Muscle layer of colon (tissue), 2 donors: ENCODE results near the gene PRICKLE3.

ENCODE experiments used
- H3K27ac ChIP-seq: one replicate; pipeline ENCODE4 v1.7.0; 2013; ENCODE audit warnings: low read depth, mild to moderate bottlenecking, low read length, moderate library complexity
- H3K27me3 ChIP-seq, 2 donors: one replicate each; pipeline ENCODE4 v1.7.0; 2013; ENCODE audit warnings: low read length in 2 of 2, mild to moderate bottlenecking in 2 of 2; ENCODE audit not compliant: insufficient read depth in 2 of 2, control insufficient read depth in 1 of 2
- H3K36me3 ChIP-seq: one replicate; pipeline ENCODE4 v1.7.0; 2013; ENCODE audit warnings: mild to moderate bottlenecking, low read length; ENCODE audit not compliant: insufficient read depth
- H3K4me1 ChIP-seq: one replicate; pipeline ENCODE4 v1.7.0; 2013; ENCODE audit warnings: mild to moderate bottlenecking, low read length; ENCODE audit not compliant: insufficient read depth
- H3K4me3 ChIP-seq, 2 donors: one replicate each; pipeline ENCODE4 v1.7.0; 2013; ENCODE audit warnings: low read length in 2 of 2, low read depth in 1 of 2, mild to moderate bottlenecking in 1 of 2, moderate library complexity in 1 of 2
- H3K9ac ChIP-seq: one replicate; pipeline ENCODE4 v1.7.0; 2013; ENCODE audit warnings: low read length
- H3K9me3 ChIP-seq: one replicate; pipeline ENCODE4 v1.7.0; 2013; ENCODE audit warnings: mild to moderate bottlenecking, low read length
- donor health status: abdominal sarcoma.
- donor health status: Adenocarcinoma of cecum.

Gene PRICKLE3

GRCh38 chrX:49165901-49166881 lies 20.0 kb downstream of the PRICKLE3 start:
- peaks cover 14% of the 10 kb centered on the region for H3K4me1 ChIP-seq
- H3K9me3 ChIP-seq, result no peaks in the 10 kb centered on the region
- H3K4me3 ChIP-seq, result peak overlapping the region; percentile 1 to 71
- no peaks in the 10 kb centered on the region for H3K27me3 ChIP-seq
- peak overlapping the region; percentile 27 for H3K9ac ChIP-seq
- no peaks in the 10 kb centered on the region for H3K36me3 ChIP-seq
- peak overlapping the region; percentile 65 for H3K27ac ChIP-seq

- no peak overlapping the region for H3K4me3 ChIP-seq
- peak overlapping the region; percentile 65 for H3K27ac ChIP-seq
- no peaks in the 10 kb centered on the region for H3K36me3 ChIP-seq
- no peaks in the 10 kb centered on the region for H3K27me3 ChIP-seq
- peak overlapping the region; percentile 21 for H3K9ac ChIP-seq
- H3K9me3 ChIP-seq, result no peaks in the 10 kb centered on the region
- peaks cover 14% of the 10 kb centered on the region for H3K4me1 ChIP-seq
These were observed 21.4 kb downstream of the PRICKLE3 start for GRCh38 chrX:49164589-49165360.

GRCh38 chrX:49163555-49164419 lies 22.4 kb downstream of the PRICKLE3 start:
- Histone ChIP-seq H3K27me3 (no peaks in the 10 kb centered on the region), H3K4me1 (peaks cover 14% of the 10 kb centered on the region), H3K4me3 (peak overlapping the region; percentile 32 to 38), H3K9me3 (no peaks in the 10 kb centered on the region), H3K36me3 (no peaks in the 10 kb centered on the region), H3K27ac (peak overlapping the region; percentile 88), H3K9ac (no peak overlapping the region)

- Histone ChIP-seq H3K9ac (no peak within 1 kb of the TSS), H3K4me3 (peak within 1 kb of the TSS; percentile 27 to 38), H3K27ac (peak within 1 kb of the TSS; percentile 58), H3K27me3 (no peaks in the 10 kb centered on the region), H3K36me3 (no peaks in the 10 kb centered on the region), H3K9me3 (no peaks in the 10 kb centered on the region), H3K4me1 (peaks cover 14% of the 10 kb centered on the region)
These were observed 23.6 kb downstream of the PRICKLE3 start, which contains the start of gene MAGIX for GRCh38 chrX:49162620-49163019. MAGIX (plus strand) TSS chrX:49162758; CDS start chrX:49162890, 132 bp downstream.

- H3K36me3 ChIP-seq, result no peaks in the 10 kb centered on the region
- H3K4me1 ChIP-seq, result peaks cover 14% of the 10 kb centered on the region
- H3K27me3 ChIP-seq, result no peaks in the 10 kb centered on the region
- H3K4me3 ChIP-seq, result no peak overlapping the region
- H3K9me3 ChIP-seq, result no peaks in the 10 kb centered on the region
- no peak overlapping the region for H3K9ac ChIP-seq
- no peak overlapping the region for H3K27ac ChIP-seq
These were observed 24.5 kb downstream of the PRICKLE3 start for GRCh38 chrX:49161632-49162031.

GRCh38 chrX:49160908-49161307 lies 25.3 kb downstream of the PRICKLE3 start:
- H3K36me3 ChIP-seq, result no peaks in the 10 kb centered on the region
- no peaks in the 10 kb centered on the region for H3K27me3 ChIP-seq
- H3K9me3 ChIP-seq, result no peaks in the 10 kb centered on the region
- no peak overlapping the region for H3K27ac ChIP-seq
- no peak overlapping the region for H3K4me3 ChIP-seq
- peaks cover 14% of the 10 kb centered on the region for H3K4me1 ChIP-seq
- no peak overlapping the region for H3K9ac ChIP-seq

- Histone ChIP-seq H3K9ac (no peak overlapping the region), H3K4me3 (no peak overlapping the region), H3K27ac (no peak overlapping the region), H3K4me1 (no peaks in the 10 kb centered on the region), H3K27me3 (no peaks in the 10 kb centered on the region), H3K9me3 (no peaks in the 10 kb centered on the region), H3K36me3 (no peaks in the 10 kb centered on the region)
These were observed 29.0 kb downstream of the PRICKLE3 start for GRCh38 chrX:49157194-49157593.

- Histone ChIP-seq H3K36me3 (no peaks in the 10 kb centered on the region), H3K9ac (no peak overlapping the region), H3K4me3 (peak overlapping the region; percentile 11 to 53), H3K9me3 (no peaks in the 10 kb centered on the region), H3K27ac (peak overlapping the region; percentile 74), H3K27me3 (no peaks in the 10 kb centered on the region), H3K4me1 (no peaks in the 10 kb centered on the region)
These were observed 30.0 kb downstream of the PRICKLE3 start for GRCh38 chrX:49155900-49156837.

- H3K9me3 ChIP-seq, result no peaks in the 10 kb centered on the region
- H3K27ac ChIP-seq, result peak overlapping the region; percentile 74
- no peaks in the 10 kb centered on the region for H3K27me3 ChIP-seq
- no peak overlapping the region for H3K9ac ChIP-seq
- no peaks in the 10 kb centered on the region for H3K36me3 ChIP-seq
- no peaks in the 10 kb centered on the region for H3K4me1 ChIP-seq
- H3K4me3 ChIP-seq, result peak overlapping the region; percentile 33 to 49
These were observed 30.8 kb downstream of the PRICKLE3 start for GRCh38 chrX:49155243-49155899.

- H3K4me3 ChIP-seq, result no peak overlapping the region
- H3K4me1 ChIP-seq, result no peaks in the 10 kb centered on the region
- no peaks in the 10 kb centered on the region for H3K27me3 ChIP-seq
- H3K36me3 ChIP-seq, result no peaks in the 10 kb centered on the region
- H3K27ac ChIP-seq, result no peak overlapping the region
- H3K9me3 ChIP-seq, result no peaks in the 10 kb centered on the region
- H3K9ac ChIP-seq, result no peak overlapping the region
These were observed 32.7 kb downstream of the PRICKLE3 start for GRCh38 chrX:49153467-49153866.
